NCI-H1105 treated with DMSO at 0.1 percent for 48 hours (cell line): ENCODE data around the gene POLRMT.

Experiments
- DNase-seq: peaks from one replicate; lab custom pipeline; 2025; lab: John Stamatoyannopoulos, UW

POLRMT gene

DNA sequence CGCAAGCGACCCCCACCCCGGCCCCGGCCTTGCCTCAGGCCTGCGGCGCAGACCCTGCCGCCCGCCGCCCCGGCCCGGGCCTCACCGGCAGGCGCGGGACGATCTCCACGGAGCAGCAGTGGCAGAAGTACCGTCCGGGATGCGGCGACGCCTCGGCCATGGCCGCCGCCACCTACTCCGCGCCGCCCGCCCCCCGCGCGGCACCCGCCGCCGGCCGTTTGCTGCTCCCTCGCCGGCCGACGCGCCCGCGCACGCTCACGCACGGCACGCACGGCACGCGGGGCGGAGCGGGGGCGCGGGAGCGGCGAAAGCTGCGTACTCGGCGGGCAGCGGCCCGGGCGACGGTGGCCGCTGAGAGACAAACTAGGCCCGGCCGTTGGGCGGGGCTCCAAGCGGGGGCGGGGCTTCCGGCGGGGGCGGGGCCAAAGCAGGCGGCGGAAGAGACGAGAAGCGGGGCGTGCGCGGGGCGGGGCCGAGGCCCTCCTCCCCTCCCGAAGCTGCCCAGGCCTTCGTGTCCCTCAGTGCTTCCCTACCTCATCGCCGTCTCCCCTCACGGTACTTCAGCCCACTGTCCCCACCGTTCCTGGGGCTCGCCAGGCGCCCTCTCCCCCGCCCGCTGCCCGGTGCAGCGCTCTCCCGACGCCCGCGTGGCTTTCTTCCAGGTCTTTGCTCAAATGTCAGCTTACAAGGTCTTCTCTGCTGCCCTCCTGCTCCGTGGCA lies 29.8 kb upstream of the POLRMT start, which contains the start of gene RNF126:
RNF126 (minus strand) TSS at position 253 of the 720 bp plus-strand sequence; CDS start at position 160, 93 bp downstream.
- peak; percentile 86 for DNase-seq

DNA sequence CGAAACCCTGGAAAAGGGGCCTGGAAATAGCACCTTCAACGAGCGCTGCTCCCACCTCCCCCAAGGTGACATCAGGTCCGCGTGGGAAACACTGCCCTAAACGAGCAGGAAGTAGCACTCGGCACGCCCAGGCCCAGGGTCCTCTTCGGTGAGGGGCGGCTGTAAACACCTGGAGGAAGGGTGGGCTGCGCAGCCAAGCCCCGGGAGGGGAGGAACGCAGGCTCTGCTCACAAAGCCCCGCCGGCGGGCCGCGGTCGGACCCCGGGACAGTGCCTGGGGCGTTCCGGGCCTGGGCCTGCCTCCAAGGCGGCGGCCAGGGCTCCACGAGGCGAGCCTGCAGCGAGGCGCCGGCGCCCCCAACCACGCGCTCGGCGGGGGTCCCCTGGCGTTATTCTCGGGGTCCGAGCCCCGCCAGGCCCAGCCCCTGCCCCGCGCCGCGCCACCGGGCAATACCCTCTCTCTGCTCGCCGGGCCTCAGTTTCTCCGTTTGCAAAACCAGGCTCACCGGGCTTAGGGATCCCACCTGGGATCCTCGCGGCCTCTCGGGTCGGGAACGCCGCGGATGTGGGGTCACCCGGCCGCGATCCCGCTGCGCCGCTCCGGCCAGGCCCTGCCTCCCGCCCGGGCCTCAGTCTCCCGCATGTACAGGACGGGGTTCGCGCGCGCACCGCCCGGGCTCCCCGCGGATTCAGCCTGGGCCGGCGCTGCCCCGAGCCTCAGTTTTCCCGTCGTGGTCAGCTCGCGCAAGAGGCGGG lies 29.0 kb upstream of the POLRMT start:
- no peak for DNase-seq

DNA sequence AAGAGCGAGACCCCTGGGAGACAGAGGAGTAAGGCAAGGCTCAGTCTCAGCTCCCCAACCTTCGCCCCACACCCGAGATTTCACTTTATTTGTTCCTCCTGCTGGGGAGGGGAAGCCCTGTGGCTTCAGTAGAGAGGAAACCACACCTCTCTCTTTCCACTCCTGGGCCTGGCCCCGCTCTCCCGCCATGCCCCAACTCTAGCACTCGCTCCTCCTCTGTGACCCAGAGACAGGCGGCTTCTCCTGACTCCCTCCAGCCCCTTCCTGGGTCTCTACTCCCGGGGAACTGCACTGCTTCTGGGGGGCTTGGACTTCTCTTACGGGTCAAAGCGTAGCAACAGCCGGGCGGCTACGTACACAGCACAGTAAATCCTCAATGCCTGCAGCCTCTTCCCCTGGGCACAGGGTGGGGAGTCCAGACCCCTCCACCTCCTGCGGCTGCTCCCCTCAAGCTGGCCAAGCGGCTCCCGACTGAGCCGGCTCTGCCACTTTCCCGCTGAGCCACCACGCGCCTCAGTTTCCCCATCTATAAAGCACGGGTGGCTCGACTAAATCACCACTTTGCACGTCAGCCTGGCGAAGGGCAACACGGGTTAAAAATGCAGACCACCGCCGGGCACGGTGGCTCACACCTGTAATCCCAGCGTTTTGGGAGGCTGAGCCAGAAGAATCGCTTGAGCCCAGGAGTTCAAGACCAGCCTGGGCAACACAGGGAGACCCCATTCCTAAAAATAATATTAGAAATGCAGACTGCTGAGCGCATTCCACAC lies 28.3 kb upstream of the POLRMT start:
- no peak for DNase-seq

DNA sequence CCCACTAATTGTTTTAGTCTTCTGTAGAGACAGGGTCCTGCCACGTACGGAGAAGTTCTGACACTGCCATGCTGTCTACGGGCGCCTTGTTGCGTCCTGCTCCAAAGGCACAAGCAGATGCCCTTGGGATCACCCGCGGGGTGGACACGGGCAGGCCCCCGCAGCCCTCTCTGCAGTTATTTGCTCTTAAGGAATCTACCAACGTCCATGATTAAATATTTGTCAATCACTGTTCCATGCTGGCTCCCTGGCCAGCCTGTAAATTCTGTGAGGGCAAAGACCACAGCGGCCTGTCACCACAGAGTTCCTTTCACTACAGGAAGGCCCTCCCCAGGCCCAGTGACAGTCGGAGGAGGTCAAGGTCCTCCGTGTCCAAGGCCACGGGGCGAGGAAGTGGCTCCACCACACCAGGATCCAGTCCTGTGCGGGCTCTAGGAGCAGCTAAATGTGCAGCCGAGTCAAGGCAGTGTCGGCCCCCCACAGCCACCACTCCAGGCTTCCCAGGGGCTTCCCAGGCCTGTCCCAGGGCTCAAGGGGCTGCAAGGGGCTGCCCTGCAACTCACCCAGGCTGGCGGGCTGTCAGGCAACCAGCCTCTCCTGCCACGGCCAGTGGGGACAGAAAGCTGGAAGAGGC lies 27.6 kb upstream of the POLRMT start:
- DNase-seq: no peak

DNA sequence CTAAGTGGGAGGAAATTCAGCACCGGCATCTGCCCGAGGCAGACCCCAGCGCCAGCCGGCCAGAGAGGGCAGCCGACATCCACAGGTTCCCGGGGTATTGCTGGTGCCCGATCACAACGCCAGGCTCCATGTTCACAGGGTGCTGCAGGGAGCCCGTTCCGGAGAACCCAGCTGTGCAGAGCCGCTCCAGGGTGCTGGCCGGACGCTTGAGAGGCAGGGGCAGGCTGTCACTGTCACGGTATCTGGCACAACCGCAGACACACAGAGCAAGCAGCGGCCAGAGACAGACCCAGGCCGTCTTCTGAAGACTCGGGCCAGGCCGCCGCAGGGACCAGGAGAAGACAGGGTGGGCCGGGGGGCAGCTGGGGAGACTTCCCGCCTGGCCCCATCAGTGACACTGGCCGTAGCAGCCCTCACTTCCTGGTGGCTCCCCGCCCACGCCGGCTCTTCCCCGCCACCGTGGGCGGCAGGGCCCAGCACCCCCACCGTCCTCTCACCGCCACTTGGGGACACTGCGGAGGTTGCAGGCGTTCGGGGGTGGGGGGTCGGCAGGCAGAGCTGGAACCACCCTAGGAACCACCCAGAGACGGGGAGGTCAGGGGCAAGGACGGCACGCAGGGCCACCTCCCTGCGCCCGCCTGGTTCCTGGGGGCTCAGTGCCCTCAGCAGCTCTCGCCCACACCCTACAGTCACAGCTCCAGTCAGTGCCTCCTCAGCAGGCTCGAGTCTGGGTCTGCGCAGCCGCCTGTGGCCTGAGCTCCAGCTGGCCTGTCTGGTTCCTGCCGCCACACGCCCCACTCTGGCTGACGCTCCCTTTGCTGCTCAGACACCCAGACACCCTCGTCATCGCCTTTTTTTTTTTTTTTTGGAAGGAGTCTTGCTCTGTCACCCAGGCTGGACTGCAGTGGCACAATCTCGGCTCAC lies 25.8 kb upstream of the POLRMT start:
- DNase-seq: no peak

DNA sequence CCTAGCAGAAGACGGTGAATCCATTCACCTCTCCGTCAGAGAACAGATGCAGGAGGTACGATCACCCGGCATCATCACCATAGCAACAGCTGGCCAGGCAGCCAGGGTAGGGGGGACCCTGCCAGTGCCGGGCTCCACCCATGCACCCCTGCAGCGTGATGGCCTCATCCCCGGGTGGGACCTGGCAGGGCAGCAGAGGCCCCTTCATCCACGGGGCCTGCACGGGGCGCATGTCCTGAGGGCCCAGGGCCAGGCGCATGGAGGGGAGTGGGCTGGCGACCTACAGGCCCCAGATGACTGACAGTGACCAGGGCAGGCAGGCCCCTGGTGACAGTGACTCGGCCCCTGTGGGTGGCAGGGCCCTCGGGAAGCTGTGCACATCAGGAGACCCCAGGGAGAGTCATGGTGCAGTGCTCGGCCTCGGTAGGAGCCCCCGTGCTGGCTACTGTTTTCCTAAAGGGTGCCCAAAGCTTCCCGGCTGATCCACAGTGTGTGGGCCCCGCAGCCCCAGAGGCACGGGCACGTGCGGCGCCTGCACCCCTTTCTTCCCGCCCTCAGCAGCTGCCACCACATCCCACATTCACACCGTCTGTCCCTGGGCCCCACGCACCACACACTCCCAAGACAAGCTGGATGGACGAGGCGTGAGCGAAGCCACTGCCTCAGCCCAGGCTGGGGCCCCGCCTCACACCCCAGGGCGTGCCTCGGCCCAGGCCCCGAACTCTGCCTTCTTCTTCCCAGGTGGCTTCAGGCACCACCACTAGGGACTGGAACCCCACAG lies 24.9 kb upstream of the POLRMT start:
- no peak for DNase-seq

DNA sequence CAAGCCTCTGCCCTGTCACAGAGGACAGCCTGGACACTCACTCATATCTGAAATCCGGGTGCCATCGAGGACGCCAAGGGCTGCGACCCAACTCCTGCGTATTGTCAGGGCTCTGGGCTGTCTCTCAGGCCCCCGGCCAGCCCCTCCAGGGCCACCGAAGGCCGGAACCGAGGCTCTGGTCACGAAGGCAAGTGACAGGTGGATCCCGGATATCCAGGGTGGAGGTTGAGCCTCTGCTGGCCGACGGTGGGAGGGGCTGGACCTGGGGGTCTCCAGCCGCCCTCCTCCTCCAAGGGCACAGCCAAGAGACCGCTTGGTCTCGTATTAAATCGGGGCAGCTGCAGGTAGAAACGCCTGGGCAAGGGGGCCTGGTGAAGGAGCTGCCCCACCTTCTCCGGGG lies 24.3 kb upstream of the POLRMT start:
- DNase-seq: no peak

DNA sequence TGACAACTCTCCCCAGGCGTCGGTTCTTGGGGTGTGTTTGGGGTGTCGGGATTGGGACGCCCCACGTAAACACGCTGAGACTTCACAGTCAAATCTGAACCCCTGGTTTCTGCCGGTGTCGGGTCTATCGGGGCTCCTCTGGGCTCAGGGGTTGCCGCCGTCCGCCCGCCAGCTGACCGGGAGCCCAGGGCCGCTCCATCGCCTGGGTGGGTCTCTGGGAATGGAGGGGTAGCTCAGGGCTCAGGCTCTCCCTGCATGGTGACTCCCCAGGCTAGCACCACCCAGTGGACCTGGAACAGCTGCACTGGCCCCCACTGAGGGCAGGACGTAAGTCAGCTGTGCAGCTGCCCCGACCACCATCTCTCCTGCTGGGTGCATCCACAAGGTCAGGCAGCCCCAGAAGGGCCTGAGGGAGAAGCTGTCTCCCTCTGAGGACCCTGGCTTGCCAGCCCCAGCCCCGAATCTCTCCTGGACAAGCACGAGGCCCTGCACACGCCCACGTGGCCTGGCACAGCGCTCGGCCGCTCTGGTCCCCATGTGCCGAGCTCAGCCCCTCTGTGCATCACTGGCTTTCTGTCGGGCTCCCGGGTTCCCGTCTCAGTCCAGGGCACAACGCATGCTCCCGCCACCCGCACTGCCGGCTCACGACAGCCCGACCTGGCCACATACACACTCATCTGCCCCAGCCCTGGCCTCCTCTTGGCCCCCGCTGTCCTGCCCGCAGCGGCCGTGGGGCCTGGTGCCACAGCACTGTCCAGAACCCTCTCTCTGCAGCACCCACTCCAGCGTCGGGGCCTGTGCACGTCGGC lies 23.6 kb upstream of the POLRMT start:
- no peak for DNase-seq

DNA sequence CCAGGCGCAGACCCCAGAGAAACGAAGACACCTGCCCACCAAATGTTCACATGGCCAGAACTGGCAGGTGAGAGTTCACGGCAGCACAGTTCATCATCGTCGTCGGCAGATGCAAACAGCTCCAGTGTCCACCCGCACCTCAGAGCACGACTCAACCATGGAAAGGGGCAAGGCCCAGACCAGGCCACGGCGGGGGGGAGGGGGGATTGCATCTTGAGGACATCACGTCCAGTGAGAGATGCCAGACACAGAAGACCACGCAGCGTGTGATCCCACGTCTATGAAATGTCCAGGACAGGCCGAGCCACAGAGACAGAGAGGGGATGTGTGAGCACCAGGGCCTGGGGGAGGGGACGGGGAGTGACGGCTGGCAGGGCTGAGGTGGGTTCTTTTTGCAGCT lies 22.4 kb upstream of the POLRMT start:
- DNase-seq: no peak

DNA sequence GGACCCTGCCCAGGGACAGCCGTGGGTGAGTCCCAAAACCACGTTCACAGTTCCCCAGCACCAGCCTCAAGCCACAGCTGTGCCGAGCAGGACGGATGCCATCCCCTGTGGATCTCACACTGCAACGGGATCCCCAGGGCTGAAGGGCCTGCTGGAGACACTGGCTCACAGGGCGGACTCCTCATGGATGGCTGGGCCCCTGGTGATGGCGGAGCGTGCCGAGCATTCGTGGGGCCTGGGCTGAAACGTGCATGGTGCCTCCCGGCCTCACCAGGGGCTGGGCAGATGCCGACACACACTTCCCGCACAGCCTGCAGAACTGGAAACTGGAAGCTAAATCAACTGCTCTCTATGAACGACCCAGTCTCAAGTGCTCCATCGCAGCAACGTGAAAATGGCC lies 20.1 kb upstream of the POLRMT start:
- no peak for DNase-seq

DNA sequence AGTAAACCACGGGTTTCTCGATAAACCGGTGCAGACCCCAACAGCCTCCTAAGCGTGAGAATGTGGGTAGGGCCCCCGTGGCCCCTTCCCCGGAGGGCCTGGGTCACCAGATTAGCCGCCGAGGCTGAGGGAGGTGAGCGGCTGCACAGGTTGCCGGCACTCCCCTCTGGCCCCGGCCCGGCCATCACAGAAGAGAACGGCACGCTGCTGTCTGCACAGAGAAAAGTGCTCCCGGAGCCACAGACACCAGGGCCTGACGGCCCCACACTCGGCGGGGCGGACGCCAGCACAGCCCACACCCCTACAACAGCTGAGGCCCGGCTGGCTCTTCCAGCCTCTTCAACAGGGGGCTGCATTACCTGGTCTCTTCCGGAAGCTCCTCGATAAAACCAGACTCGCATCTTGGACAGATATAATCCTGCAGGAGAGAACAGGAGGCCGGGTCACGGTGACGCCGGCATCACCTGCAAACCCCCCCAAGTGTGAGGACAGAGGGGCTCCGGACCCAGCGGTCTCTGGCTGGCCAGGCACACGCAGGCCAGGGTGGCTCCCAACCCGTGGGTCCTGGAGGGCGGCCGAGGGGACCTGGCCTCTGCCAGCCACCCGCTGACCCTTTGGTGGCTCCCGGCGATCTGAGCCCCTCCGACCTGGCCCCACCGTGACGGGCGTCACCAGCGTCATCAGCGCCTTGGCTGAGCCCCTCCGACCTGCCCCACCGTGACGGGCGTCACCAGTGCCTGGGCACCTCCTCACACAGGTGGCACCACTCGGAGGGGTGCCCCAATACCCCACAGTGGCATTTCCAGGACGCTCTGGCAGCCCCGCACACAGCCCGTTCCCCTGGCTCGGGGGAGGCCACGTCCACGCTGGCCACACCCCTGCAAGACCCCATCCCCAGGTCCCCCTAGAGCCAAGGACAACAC lies 19.4 kb upstream of the POLRMT start:
- no peak for DNase-seq

DNA sequence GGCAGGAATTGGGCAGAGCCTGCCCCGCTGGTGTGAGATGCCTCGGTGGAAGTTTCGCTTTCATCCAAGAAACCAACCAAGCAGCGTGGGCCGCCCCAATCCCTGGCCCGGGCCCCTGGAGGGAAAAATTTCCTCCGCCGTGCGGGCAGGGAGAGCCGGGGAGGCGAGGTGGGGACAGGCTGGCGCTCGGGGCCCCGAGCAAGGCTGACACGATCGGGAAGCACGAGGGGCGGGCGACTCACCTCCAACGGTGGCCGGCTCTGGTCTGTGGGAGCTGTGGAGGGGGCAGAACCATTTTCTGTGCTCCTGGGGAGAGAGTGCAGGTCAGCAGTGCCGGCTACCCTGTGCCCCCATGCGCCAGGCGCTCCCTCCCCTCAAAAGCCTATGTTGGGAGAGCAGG lies 18.7 kb upstream of the POLRMT start:
- no peak for DNase-seq

DNA sequence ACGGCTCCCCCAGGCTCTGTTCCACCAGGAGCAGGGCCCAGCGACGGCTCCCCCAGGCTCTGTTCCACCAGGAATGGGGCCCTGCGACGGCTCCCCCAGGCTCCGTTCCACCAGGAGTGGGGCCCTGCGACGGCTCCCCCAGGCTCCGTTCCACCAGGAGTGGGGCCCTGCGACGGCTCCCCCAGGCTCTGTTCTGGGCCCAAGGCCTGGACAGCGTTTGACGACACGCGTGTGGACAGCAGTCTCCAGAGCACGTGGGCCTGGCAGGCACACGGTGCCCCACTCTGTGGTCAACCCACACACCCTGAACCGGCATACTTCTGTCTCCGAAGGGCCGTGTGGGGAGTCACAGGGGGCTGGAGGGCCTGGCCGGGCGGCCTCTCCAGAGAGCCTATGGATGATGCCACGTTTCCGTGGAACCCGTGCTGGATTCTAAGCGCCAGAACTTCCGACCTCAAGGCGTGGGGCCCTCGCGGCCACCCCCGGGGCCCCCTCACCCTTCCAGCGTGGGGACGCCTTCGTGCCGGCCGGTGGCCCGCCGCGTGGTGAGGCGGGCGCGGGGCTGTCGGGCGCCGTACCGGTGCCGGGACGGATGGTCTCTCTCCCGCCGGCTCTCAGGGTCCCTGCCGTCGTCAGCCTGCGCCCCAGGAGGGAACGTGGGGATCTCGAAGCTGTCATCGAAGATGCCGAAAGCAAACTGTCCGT lies 17.9 kb upstream of the POLRMT start:
- no peak for DNase-seq

DNA sequence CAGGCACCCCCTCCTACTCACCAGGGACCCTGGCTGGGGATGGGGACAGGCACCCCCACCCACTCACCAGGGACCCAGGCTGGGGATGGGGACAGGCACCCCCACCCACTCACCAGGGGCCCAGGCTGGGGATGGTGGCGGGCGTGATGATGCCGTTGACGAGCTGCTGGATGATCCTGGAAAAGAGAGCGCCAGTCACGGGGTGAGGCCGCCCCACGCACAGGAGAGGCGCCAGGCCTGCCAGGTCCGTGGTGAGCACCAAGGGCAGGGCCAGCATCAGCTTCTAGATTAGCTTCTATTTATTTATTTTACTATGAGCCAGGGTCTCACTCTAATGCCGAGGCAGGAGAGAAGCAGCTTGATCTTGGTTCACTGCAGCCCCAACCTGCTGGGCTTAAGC lies 16.8 kb upstream of the POLRMT start:
- DNase-seq: no peak

DNA sequence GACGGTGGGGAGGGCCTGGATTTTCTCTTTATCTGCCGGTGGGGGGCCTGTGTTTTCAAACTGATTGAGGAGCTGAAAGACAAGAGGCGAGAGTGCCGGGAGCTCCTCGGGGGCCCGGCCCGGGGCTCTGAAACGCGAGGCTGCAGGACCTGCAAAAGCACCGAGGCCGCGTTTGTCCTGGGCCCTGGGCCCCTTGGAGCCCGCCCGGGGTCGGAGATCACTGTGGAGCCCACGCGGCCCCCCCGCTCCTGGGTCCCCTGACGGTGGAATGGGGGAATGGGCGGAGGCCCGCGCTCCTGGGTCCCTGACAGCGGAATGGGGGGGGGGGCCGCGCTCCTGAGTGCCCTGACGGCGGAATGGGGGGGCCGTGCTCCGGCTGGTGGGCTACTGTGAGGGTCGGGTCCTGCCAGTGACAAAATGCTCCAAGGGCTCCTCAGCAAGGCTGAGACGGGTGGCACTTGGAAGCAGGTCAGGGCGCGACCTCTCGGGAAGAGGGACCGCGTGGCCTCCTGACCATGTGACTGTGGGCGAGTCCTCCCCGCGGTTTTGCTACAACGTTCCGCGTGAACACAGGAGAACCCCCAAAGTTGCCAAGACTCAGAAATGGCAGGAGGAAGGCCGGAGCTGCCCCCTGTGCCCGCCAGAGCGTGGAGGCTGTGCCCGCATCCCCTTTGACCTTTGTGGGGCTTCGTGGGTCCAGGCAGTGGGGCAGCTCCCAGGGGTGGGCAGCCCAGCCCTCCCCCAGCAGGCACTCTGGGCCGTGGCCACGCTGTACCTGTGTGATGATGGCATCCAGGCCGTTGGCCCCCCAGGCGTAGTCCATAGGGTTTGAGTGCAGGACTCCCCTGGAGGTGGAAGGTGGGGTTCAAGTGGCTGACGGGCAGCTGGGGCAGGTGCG lies 15.8 kb upstream of the POLRMT start:
- DNase-seq: no peak

DNA sequence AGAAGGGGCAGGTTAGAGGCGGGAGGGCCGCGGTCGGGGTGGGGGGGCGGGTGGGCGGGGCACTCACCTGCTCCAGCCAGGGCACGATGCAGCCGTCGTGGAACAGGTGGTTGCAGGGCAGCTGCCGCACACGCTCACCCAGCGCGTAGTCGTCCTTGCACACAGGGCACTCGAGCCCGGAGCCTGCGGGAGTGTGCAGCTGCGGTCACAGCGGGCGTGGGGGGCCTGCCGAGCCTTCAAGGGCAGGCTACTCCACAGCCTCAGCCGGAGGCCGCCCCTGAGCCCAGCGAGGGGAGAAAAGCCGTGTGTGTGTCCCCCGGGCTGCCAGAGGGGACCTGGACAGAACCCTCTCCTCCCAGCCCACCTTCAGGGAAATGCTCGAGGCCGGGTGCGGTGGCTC lies 15.0 kb upstream of the POLRMT start:
- DNase-seq: no peak
